Ascending aorta (tissue), 2 donors: ENCODE measurements around the gene TBCC. TPM values are rescaled to one million over a fixed set of nuclear protein-coding genes. Genes with fewer than 3 reads are reported as not detected.
"Not testable (repeated sequence)": the region's sequence is repeated elsewhere in the genome, so short reads cannot be mapped to it uniquely, and the experiment has no call there.

Source experiments
- DNase-seq, 2 donors: peaks; one replicate each; pipeline ENCODE4 v3.0.0-alpha.2; 2019; ENCODE audit warnings: low spot score in 2 of 2
- H3K27ac ChIP-seq, 2 donors: fragments of 200-600 bp; sonication (generic); one replicate each; pipeline ENCODE4 v1.5.1; 2016 to 2017; ENCODE audit warnings: mild to moderate bottlenecking in 1 of 2
- H3K27me3 ChIP-seq: fragments of 200-600 bp; sonication (generic); one replicate; pipeline ENCODE4 v1.5.1; 2017
- H3K36me3 ChIP-seq, 2 donors: fragments of 200-600 bp; sonication (generic); one replicate each; pipeline ENCODE4 v1.5.1; 2016
- H3K4me1 ChIP-seq, 2 donors: fragments of 200-600 bp; sonication (generic); one replicate each; pipeline ENCODE4 v1.5.1; 2016 to 2017; ENCODE audit warnings: mild to moderate bottlenecking in 1 of 2
- H3K4me3 ChIP-seq, 2 donors: fragments of 200-600 bp; sonication (generic); one replicate each; pipeline ENCODE4 v1.5.1; 2016 to 2017; ENCODE audit warnings: mild to moderate bottlenecking in 1 of 2
- H3K9me3 ChIP-seq, 2 donors: fragments of 200-600 bp; sonication (generic); one replicate each; pipeline ENCODE4 v1.5.1; 2016
- intact Hi-C: fragments of 100-400 bp; cut with DNase I; formaldehyde crosslinking; loops from one replicate; pipeline ENCODE4 v1.15.1; 2023
- total RNA-seq: library from RNA; depleted of rRNA; stranded (reverse); fragments of >200 nt; gene quantifications from one replicate; pipeline ENCODE4 v1.1.0, GENCODE V29; 2016
- TF ChIP-seq, protein P1 (sequence below), 3 experiments: fragments of 200-600 bp in 2 of 3; fragments of 450-650 bp in 1 of 3; sonication (generic) in 2 of 3; IDR thresholded peaks; one replicate each; pipeline ENCODE4 v1.5.1; 2016 to 2019; ENCODE audit warnings: antibody characterized with exemption in 3 of 3, mild to moderate bottlenecking in 1 of 3, moderate library complexity in 1 of 3

The TBCC gene
- total RNA-seq, 1 donor from 2014 or later: 50.8 TPM

GRCh38 chr6:42735976-42736375 lies 9.9 kb downstream of the TBCC start:
- Histone ChIP-seq H3K4me3 (no peak overlapping the region), H3K9me3 (no peaks in the 10 kb centered on the region), H3K27ac (no peak overlapping the region), H3K4me1 (no peaks in the 10 kb centered on the region), H3K27me3 (no peaks in the 10 kb centered on the region), H3K36me3 (no peaks in the 10 kb centered on the region)
- TF ChIP-seq, protein P1, sequence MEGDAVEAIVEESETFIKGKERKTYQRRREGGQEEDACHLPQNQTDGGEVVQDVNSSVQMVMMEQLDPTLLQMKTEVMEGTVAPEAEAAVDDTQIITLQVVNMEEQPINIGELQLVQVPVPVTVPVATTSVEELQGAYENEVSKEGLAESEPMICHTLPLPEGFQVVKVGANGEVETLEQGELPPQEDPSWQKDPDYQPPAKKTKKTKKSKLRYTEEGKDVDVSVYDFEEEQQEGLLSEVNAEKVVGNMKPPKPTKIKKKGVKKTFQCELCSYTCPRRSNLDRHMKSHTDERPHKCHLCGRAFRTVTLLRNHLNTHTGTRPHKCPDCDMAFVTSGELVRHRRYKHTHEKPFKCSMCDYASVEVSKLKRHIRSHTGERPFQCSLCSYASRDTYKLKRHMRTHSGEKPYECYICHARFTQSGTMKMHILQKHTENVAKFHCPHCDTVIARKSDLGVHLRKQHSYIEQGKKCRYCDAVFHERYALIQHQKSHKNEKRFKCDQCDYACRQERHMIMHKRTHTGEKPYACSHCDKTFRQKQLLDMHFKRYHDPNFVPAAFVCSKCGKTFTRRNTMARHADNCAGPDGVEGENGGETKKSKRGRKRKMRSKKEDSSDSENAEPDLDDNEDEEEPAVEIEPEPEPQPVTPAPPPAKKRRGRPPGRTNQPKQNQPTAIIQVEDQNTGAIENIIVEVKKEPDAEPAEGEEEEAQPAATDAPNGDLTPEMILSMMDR (IDR thresholded peaks at IDR 0.05): no peak
- no peak for DNase-seq
- intact Hi-C loops: no loop called here

DNA sequence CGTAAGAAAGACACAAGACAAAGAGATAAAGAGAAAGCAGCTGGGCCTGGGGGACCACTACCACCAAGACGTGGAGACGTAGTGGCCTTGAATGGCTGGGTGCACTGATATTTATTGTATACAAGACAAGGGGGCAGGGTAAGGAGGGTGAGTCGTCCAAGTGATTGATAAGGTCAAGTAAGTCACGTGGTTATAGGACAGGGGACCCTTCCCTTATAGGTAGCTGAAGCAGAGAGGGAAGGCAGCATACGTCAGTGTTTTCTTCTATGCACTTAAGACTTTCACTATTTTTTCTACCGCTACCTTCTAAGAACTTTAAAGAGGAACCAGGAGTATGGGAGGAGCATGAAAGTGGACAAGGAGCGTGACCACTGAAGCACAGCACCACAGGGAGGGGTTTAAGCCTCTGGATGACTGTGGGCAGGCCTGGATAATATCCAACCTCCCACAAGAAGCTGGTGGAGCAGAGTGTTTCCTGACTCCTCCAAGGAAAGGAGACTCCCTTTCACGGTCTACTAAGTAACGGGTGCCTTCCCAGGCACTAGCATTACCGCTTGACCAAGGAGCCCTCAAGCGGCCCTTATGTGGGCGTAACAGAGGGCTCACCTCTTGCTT lies 11.9 kb downstream of the TBCC start:
- intact Hi-C loops, DNase-seq: not testable (repeated sequence)

GRCh38 chr6:42729731-42730130 lies 16.2 kb downstream of the TBCC start:
- no peaks in the 10 kb centered on the region for H3K9me3 ChIP-seq
- no peak for DNase-seq
- TF ChIP-seq, protein P1 (IDR thresholded peaks at IDR 0.05): no peak
- no peak overlapping the region for H3K4me3 ChIP-seq
- no peaks in the 10 kb centered on the region for H3K36me3 ChIP-seq
- no peak overlapping the region for H3K27ac ChIP-seq
- intact Hi-C loops: no loop called here
- H3K27me3 ChIP-seq: no peaks in the 10 kb centered on the region
- peaks cover 0 to 5% of the 10 kb centered on the region in 2 donors for H3K4me1 ChIP-seq

More for the DNA sequence above, 11.9 kb downstream of the TBCC start:
- H3K27me3 ChIP-seq, H3K4me1 ChIP-seq, H3K36me3 ChIP-seq, H3K4me3 ChIP-seq, H3K27ac ChIP-seq, H3K9me3 ChIP-seq: not testable (repeated sequence)

DNA sequence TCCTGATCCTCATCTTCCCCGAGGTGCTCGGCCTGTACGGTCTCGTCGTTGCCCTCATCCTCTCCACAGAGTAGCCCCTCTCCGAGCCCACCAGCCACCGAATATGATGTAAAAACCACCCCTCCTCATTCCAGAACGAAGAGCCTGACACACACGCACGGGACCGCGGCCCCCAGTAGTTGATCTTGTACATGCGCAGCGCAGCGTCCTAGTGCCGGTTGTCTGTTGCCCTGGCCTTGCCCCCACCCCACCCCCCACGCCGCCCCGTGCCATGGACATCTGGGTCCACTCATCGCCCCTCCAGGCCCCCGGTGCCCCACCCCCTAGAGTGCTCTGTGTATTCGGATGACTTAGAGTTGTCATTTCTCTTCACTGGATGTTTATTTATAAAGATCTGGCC lies 18.3 kb downstream of the TBCC start:
- Histone ChIP-seq H3K27me3 (no peaks in the 10 kb centered on the region), H3K9me3 (no peaks in the 10 kb centered on the region), H3K4me3 (peak overlapping the region; percentile 53 to 70), H3K27ac (no peak overlapping the region), H3K36me3 (no peaks in the 10 kb centered on the region), H3K4me1 (peaks cover 0 to 5% of the 10 kb centered on the region in 2 donors)
- DNase-seq: no peak
- intact Hi-C loops: loop anchor here (1.0 to 2.0 kb wide), 3 partner anchors 19 to 151 kb away; partner anchors contain the start of genes RPL7L1 and TBCC
- TF ChIP-seq, protein P1 (IDR thresholded peaks at IDR 0.05): no peak

GRCh38 chr6:42727087-42727611 lies 18.8 kb downstream of the TBCC start:
- Histone ChIP-seq H3K36me3 (no peaks in the 10 kb centered on the region), H3K27ac (peak overlapping the region; percentile 51 to 58), H3K27me3 (no peaks in the 10 kb centered on the region), H3K4me1 (peaks cover 0 to 5% of the 10 kb centered on the region in 2 donors), H3K4me3 (peak overlapping the region; percentile 53 to 70), H3K9me3 (no peaks in the 10 kb centered on the region)
- DNase-seq: no peak
- intact Hi-C loops: loop anchor here (1.0 to 2.0 kb wide), 3 partner anchors 19 to 152 kb away; partner anchors contain the start of genes RPL7L1 and TBCC
- TF ChIP-seq, protein P1 (IDR thresholded peaks at IDR 0.05): no peak

- peak; percentile 46 to 90 for DNase-seq
- H3K4me1 ChIP-seq: peaks cover 0 to 5% of the 10 kb centered on the region in 2 donors
- intact Hi-C loops: loop anchor here (1.0 to 2.0 kb wide), 4 partner anchors 20 to 152 kb away; partner anchors contain the start of genes RPL7L1 and TBCC
- no peaks in the 10 kb centered on the region for H3K9me3 ChIP-seq
- H3K27me3 ChIP-seq: no peaks in the 10 kb centered on the region
- H3K36me3 ChIP-seq: no peaks in the 10 kb centered on the region
- TF ChIP-seq, protein P1 (IDR thresholded peaks at IDR 0.05): peak; percentile 80 to 89 (median 89)
- peak overlapping the region; percentile 51 to 58 for H3K27ac ChIP-seq
- peak overlapping the region; percentile 53 to 70 for H3K4me3 ChIP-seq
These were observed 19.3 kb downstream of the TBCC start for GRCh38 chr6:42726485-42727086.
